Kidney capillary endothelial cell (primary cell): ENCODE data around the gene CHFR.
"Not testable (repeated sequence)": the region's sequence is repeated elsewhere in the genome, so short reads cannot be mapped to it uniquely, and the experiment has no call there.

Source experiments
- DNase-seq: peaks from one replicate; pipeline ENCODE4 v3.0.0-alpha.2; 2018; ENCODE audit warnings: low spot score

Gene CHFR

GRCh38 chr12:132874620-132875019 is 12.8 kb downstream of the CHFR start:
- DNase-seq: not testable (repeated sequence)

GRCh38 chr12:132874175-132874574 is 13.2 kb downstream of the CHFR start:
- DNase-seq: no peak

GRCh38 chr12:132873724-132874123 is 13.7 kb downstream of the CHFR start:
- DNase-seq: no peak

GRCh38 chr12:132872975-132873421 is 14.4 kb downstream of the CHFR start:
- no peak for DNase-seq

GRCh38 chr12:132872073-132872855 is 15.1 kb downstream of the CHFR start:
- no peak for DNase-seq

GRCh38 chr12:132869551-132869950 is 17.9 kb downstream of the CHFR start:
- no peak for DNase-seq

GRCh38 chr12:132866251-132866828 is 21.1 kb downstream of the CHFR start:
- DNase-seq: no peak

- DNase-seq: no peak
Observed at GRCh38 chr12:132861558-132861957, 25.8 kb downstream of the CHFR start.

GRCh38 chr12:132858718-132859266 is 28.6 kb downstream of the CHFR start:
- no peak for DNase-seq

GRCh38 chr12:132857019-132857418 is 30.4 kb downstream of the CHFR start:
- DNase-seq: not testable (repeated sequence)

- DNase-seq: no peak
Observed at GRCh38 chr12:132856581-132856980, 30.8 kb downstream of the CHFR start.

- DNase-seq: not testable (repeated sequence)
Observed at GRCh38 chr12:132855211-132855610, 32.2 kb downstream of the CHFR start.

GRCh38 chr12:132853285-132854092 is 33.9 kb downstream of the CHFR start:
- no peak for DNase-seq

GRCh38 chr12:132852496-132852895 is 34.9 kb downstream of the CHFR start:
- no peak for DNase-seq

GRCh38 chr12:132851465-132851864 is 35.9 kb downstream of the CHFR start:
- DNase-seq: no peak

- DNase-seq: no peak
Observed at GRCh38 chr12:132850291-132850690, 37.1 kb downstream of the CHFR start.

GRCh38 chr12:132848521-132848920 is 38.9 kb downstream of the CHFR start:
- DNase-seq: no peak

- no peak for DNase-seq
Observed at GRCh38 chr12:132847363-132848356, 39.7 kb downstream of the CHFR start.

- DNase-seq: not testable (repeated sequence)
Observed at GRCh38 chr12:132844681-132845080, 42.7 kb downstream of the CHFR start.

- DNase-seq: no peak
Observed at GRCh38 chr12:132842449-132843045, 44.9 kb downstream of the CHFR start.

GRCh38 chr12:132841151-132841550 is 46.3 kb downstream of the CHFR start:
- DNase-seq: no peak
